Kidney (tissue), 14 donors: ENCODE results near the gene SQOR. TPM values are rescaled to one million over a fixed set of nuclear protein-coding genes. Genes with fewer than 3 reads are reported as not detected.

ENCODE experiments used
- DNase-seq, 5 donors: peaks; one replicate each; pipeline ENCODE4 v3.0.0-alpha.2; 2013 to 2020
- FAIRE-seq: peaks from 2 replicates; lab custom pipeline; 2012; peaks lifted over from hg19 to GRCh38; lab: Jason Lieb, UNC
- H3K27ac ChIP-seq, 2 donors: one replicate each; pipeline ENCODE4 v1.7.0; 2013; ENCODE audit warnings: low read depth in 2 of 2, low read length in 2 of 2, inconsistent platforms in 1 of 2
- H3K27me3 ChIP-seq: one replicate; pipeline ENCODE4 v1.7.1; 2013; ENCODE audit warnings: low read length, inconsistent platforms; ENCODE audit not compliant: control insufficient read depth, insufficient read depth
- H3K36me3 ChIP-seq, 3 donors: one replicate each; pipeline versions ENCODE4 v1.7.0 to v1.7.1; 2013; ENCODE audit warnings: low read length in 3 of 3, control low read depth in 1 of 3, inconsistent platforms in 1 of 3; ENCODE audit not compliant: insufficient read depth in 3 of 3, control insufficient read depth in 2 of 3
- H3K4me1 ChIP-seq, 3 donors: one replicate each; pipeline versions ENCODE4 v1.7.0 to v1.7.1; 2013; ENCODE audit warnings: low read length in 3 of 3, inconsistent platforms in 1 of 3, low read depth in 1 of 3; ENCODE audit not compliant: control insufficient read depth in 2 of 3, insufficient read depth in 2 of 3
- H3K4me3 ChIP-seq, 3 donors: one replicate each; pipeline versions ENCODE4 v1.7.0 to v1.8.1; 2013; ENCODE audit warnings: low read length in 3 of 3, control low read depth in 1 of 3, inconsistent platforms in 1 of 3
- H3K9ac ChIP-seq, 3 donors: one replicate each; pipeline versions ENCODE4 v1.7.0 to v1.7.1; 2013; ENCODE audit warnings: low read length in 3 of 3, control low read depth in 1 of 3, inconsistent platforms in 1 of 3
- H3K9me3 ChIP-seq, 3 donors: one replicate each; pipeline versions ENCODE4 v1.7.0 to v1.7.1; 2013; ENCODE audit warnings: low read length in 3 of 3, control low read depth in 1 of 3, inconsistent platforms in 1 of 3; ENCODE audit not compliant: control insufficient read depth in 2 of 3, insufficient read depth in 1 of 3
- CTCF ChIP-seq: IDR thresholded peaks from 3 replicates; pipeline ENCODE4 v1.5.1; 2012; ENCODE audit warnings: mild to moderate bottlenecking, moderate library complexity, borderline replicate concordance; ENCODE audit not compliant: insufficient read depth; ENCODE audit errors: extremely low read depth
- intact Hi-C: fragments of 100-400 bp; cut with DNase I; formaldehyde crosslinking; loops from one replicate; pipeline ENCODE4 v1.11.1; 2022
- polyA plus RNA-seq: library from polyadenylated mRNA; stranded (reverse); fragments of 350-450 nt; fragmentation: Illumina TruSeq; extraction: RNeasy Lipid Tissue Mini Kit (QIAGEN cat#74804); gene quantifications from one replicate; pipeline ENCODE4 v1.2.3, GENCODE V29; 2014; ENCODE audit warnings: low read depth, low replicate concordance; ENCODE audit not compliant: insufficient read depth
- total RNA-seq: library from RNA; stranded (reverse); fragmentation: NEBNext Ultra II Directional; extraction: Animal tissue kit (Norgen Biotek cat#: 25700); gene quantifications from one replicate; pipeline ENCODE4 v1.2.1, GENCODE V29; 2021
- donor health status: control.
- donor health status: control.
- donor health status: control.
- donor health status: control.
- donor health status: control.
- donor health status: DM: yes; HTN: yes; CAD: no.
- donor health status: Normal renal cell carcinoma (clear cell type).

SQOR gene
- total and polyA plus RNA-seq, 2 donors from 2014 or later = 43.4 to 67.5 TPM

GRCh38 chr15:45588219-45588875 lies 46.5 kb upstream of the SQOR start:
- Histone ChIP-seq H3K27ac (peak overlapping the region in 1 of 2 donors; percentile 100), H3K4me1 (peaks cover 5 to 19% (median 11%) of the 10 kb centered on the region in 3 donors)

GRCh38 chr15:45589256-45589655 lies 45.6 kb upstream of the SQOR start:
- Histone ChIP-seq H3K27ac (no peak overlapping the region), H3K27me3 (no peaks in the 10 kb centered on the region), H3K36me3 (no peaks in the 10 kb centered on the region), H3K9ac (no peak overlapping the region), H3K9me3 (no peaks in the 10 kb centered on the region), H3K4me1 (peaks cover 5 to 19% (median 11%) of the 10 kb centered on the region in 3 donors), H3K4me3 (no peak overlapping the region)
- FAIRE-seq = no peak
- TF ChIP-seq CTCF = no peak
- intact Hi-C loops = no loop called here
- no peak for DNase-seq

More at GRCh38 chr15:45588219-45588875, 46.5 kb upstream of the SQOR start:
- peak in 2 of 5 donors; percentile 53 to 54 for DNase-seq
- peak overlapping the region; percentile 89 to 100 (median 100) for H3K4me3 ChIP-seq
- no peaks in the 10 kb centered on the region for H3K9me3 ChIP-seq
- no peaks in the 10 kb centered on the region for H3K27me3 ChIP-seq
- no peaks in the 10 kb centered on the region for H3K36me3 ChIP-seq
- H3K9ac ChIP-seq = peak overlapping the region; percentile 74 to 100 (median 87)
- FAIRE-seq = no peak
- no peak for TF ChIP-seq CTCF
- intact Hi-C loops = no loop called here

- Histone ChIP-seq H3K9me3 (no peaks in the 10 kb centered on the region), H3K4me3 (no peak overlapping the region), H3K27ac (no peak overlapping the region), H3K9ac (no peak overlapping the region), H3K27me3 (no peaks in the 10 kb centered on the region), H3K4me1 (peaks cover 0 to 2% (median 1%) of the 10 kb centered on the region in 3 donors), H3K36me3 (peaks cover 0 to 13% (median 0%) of the 10 kb centered on the region in 3 donors)
- DNase-seq (no peak), FAIRE-seq (no peak)
- no peak for TF ChIP-seq CTCF
- intact Hi-C loops = no loop called here
Observed at GRCh38 chr15:45594319-45594718, 40.5 kb upstream of the SQOR start.
